ENCODE data around the gene QSOX2.

The QSOX2 gene

DNA sequence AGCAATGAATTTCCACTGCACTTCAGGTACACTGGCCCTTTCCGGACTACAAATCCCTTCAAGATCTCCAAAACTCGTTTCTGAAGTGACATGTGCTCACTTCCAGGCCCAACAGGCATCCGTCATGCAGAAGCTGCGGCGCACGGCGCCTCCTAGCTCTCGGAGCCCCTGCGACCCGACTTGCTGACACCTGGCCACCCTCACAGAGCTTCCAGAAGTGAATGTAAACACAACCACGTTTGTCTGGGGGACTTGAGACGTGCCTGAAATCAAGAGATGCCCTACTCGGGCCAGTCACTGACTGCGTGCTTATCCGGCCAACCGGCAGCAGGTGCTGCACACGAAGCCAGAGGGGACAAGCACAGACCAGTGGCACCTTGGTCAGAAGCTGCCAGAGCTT is 35.8 kb downstream of the QSOX2 start:
- H3K36me3 ChIP-seq (ENCODE audit: control insufficient read depth, insufficient read depth, low read length): peaks cover 8% of the 10 kb centered on the region
- 86 to 87% methylated on average over 17 of the region's 17 CpGs for WGBS, 2 experiments
- H3K27ac ChIP-seq (ENCODE audit: insufficient read depth, low read depth, low read length, poor library complexity, severe bottlenecking): no peak overlapping the region
- no peak overlapping the region for H3K4me3 ChIP-seq (ENCODE audit: insufficient read depth, low read depth, low read length)
- no peaks in the 10 kb centered on the region for H3K9me3 ChIP-seq (ENCODE audit: control insufficient read depth, low read length)
- H3K27me3 ChIP-seq (ENCODE audit: control insufficient read depth, insufficient read depth, low read length, poor library complexity, severe bottlenecking): peaks cover 14% of the 10 kb centered on the region
- H3K4me1 ChIP-seq (ENCODE audit: control insufficient read depth, insufficient read depth, low read length): no peaks in the 10 kb centered on the region

DNA sequence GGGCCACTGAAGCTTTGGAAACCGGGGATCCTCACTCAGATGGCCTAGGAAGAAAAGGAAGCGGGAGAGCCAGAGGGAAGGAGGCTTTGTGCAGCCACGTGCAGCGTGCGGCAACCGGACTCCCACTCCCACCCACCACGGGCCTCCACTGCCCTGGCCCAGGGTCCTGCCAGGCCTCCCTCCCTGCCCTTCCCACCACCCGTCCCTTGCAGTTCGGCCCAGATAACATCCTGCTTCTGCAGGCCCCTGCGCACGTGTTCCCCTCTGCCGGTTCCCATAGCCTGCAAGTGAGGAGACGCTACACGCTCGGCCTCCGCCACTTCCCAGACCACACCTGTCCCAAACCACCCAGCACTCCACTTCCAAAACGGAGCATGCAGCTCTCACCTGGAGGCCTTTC is 36.4 kb downstream of the QSOX2 start:
- Histone ChIP-seq H3K4me1 (ENCODE audit: control insufficient read depth, insufficient read depth, low read length) (no peaks in the 10 kb centered on the region), H3K36me3 (ENCODE audit: control insufficient read depth, insufficient read depth, low read length) (peaks cover 3% of the 10 kb centered on the region), H3K9me3 (ENCODE audit: control insufficient read depth, low read length) (no peaks in the 10 kb centered on the region), H3K27ac (ENCODE audit: insufficient read depth, low read depth, low read length, poor library complexity, severe bottlenecking) (no peak overlapping the region), H3K4me3 (ENCODE audit: insufficient read depth, low read depth, low read length) (no peak overlapping the region), H3K27me3 (ENCODE audit: control insufficient read depth, insufficient read depth, low read length, poor library complexity, severe bottlenecking) (peaks cover 20% of the 10 kb centered on the region)
- WGBS, 2 experiments: 93% methylated on average over 17 of the region's 17 CpGs

DNA sequence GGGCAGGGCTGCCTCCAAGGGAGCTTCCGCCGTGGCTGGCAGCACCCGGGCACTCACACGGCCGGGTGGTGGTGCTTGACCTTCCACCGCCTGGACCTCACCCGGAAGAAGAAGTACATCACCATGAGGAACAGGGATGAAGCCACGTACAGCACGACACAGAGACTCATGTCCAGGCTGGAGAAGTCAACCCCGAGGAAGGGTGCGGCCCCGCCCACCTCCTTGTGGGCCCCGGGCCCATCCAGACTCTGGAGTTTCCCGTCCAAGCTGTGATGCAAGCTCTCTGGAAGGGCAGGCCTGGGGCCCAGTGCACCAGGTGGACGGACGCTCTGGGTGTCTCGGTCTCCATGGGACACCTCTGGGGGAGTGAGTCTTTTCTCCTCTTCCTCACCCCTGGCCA is 36.9 kb downstream of the QSOX2 start:
- no peaks in the 10 kb centered on the region for H3K9me3 ChIP-seq (ENCODE audit: control insufficient read depth, low read length)
- H3K36me3 ChIP-seq (ENCODE audit: control insufficient read depth, insufficient read depth, low read length): no peaks in the 10 kb centered on the region
- H3K4me1 ChIP-seq (ENCODE audit: control insufficient read depth, insufficient read depth, low read length): no peaks in the 10 kb centered on the region
- H3K4me3 ChIP-seq (ENCODE audit: insufficient read depth, low read depth, low read length): no peak overlapping the region
- H3K27me3 ChIP-seq (ENCODE audit: control insufficient read depth, insufficient read depth, low read length, poor library complexity, severe bottlenecking): peaks cover 26% of the 10 kb centered on the region
- H3K27ac ChIP-seq (ENCODE audit: insufficient read depth, low read depth, low read length, poor library complexity, severe bottlenecking): no peak overlapping the region
- WGBS, 2 experiments: 94 to 95% methylated on average over 17 of the region's 17 CpGs

DNA sequence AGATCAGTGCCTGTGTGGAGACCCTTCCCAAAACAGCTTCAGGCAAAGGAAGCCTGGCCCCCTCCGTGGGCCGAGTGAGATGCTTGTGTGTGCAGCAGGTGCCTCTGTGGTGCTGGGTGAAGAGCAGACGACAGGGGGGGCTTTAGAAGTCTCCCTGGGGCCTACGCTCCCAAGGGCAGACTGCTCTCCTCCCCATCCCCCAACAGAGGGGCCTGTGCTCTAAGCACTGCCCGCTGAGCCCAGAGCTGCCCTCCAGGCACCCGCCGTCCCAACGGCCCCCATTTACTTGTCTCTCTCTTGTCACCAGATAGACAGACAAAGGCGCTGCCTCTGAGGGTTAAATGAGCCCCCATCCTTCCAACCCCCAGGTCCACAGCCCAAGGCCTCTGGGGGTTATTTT is 38.0 kb downstream of the QSOX2 start:
- Histone ChIP-seq H3K9me3 (ENCODE audit: control insufficient read depth, low read length) (no peaks in the 10 kb centered on the region), H3K27me3 (ENCODE audit: control insufficient read depth, insufficient read depth, low read length, poor library complexity, severe bottlenecking) (peaks cover 36% of the 10 kb centered on the region), H3K4me3 (ENCODE audit: insufficient read depth, low read depth, low read length) (no peak overlapping the region), H3K4me1 (ENCODE audit: control insufficient read depth, insufficient read depth, low read length) (no peaks in the 10 kb centered on the region), H3K27ac (ENCODE audit: insufficient read depth, low read depth, low read length, poor library complexity, severe bottlenecking) (no peak overlapping the region), H3K36me3 (ENCODE audit: control insufficient read depth, insufficient read depth, low read length) (no peaks in the 10 kb centered on the region)
- 81 to 82% methylated on average over 9 of the region's 9 CpGs for WGBS, 2 experiments

DNA sequence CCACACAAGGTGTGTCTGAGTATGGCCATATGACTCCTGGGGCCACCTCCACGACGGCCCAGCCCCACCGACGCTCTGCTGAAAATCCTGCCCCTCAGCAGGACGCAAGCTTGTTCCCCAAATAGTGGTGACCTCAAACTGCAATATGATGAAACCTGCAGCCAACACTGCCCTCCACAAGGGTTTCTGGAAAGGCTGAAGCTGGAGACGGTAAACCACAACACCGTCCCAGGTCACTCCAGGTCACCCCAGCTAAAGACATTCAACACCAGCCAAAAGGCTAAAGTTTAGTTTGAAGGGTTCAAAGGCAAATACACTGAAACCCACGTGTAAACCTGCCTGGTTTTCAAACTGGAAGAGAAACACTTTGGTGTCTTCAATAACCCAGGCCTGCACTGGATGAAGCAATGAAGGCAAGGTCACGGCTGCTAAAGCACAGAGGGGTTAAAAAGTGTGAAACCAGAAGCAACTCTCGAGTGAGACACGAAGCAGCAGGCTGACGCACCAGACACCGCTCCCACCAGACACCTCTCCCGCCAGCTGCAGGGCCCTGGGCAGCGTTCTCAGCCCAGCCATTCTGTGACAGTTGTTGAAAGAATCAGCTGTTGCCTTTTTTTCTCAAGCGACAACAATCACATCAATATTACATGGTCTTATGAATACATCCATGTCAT is 38.9 kb downstream of the QSOX2 start:
- H3K27me3 ChIP-seq (ENCODE audit: control insufficient read depth, insufficient read depth, low read length, poor library complexity, severe bottlenecking): peaks cover 45% of the 10 kb centered on the region
- no peaks in the 10 kb centered on the region for H3K4me1 ChIP-seq (ENCODE audit: control insufficient read depth, insufficient read depth, low read length)
- H3K9me3 ChIP-seq (ENCODE audit: control insufficient read depth, low read length): no peaks in the 10 kb centered on the region
- no peaks in the 10 kb centered on the region for H3K36me3 ChIP-seq (ENCODE audit: control insufficient read depth, insufficient read depth, low read length)
- no peak overlapping the region for H3K27ac ChIP-seq (ENCODE audit: insufficient read depth, low read depth, low read length, poor library complexity, severe bottlenecking)
- 86 to 88% methylated on average over 16 of the region's 16 CpGs for WGBS, 2 experiments
- no peak overlapping the region for H3K4me3 ChIP-seq (ENCODE audit: insufficient read depth, low read depth, low read length)

DNA sequence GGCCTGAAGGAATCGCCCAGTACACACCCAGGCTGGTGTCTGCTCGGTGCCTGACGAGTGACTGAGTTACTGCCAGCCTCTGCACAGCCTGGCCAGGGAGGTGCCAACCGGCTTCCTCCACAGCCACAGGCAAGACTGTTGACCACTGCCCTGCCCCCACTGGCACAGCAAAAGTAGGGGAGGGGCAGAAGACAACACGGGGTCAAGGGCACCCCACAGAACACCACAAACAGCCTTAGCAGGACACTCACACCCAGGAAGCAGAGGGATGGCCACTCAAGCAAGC is 40.0 kb downstream of the QSOX2 start:
- 82 to 85% methylated on average over 5 of the region's 5 CpGs for WGBS, 2 experiments

GRCh38 chr9:136204838-136205706 is 40.5 kb downstream of the QSOX2 start, which contains the start of gene LHX3:
TSS of gene LHX3 (minus strand) at chr9:136205128. CDS start at chr9:136205012, 116 bp downstream.
- WGBS, 2 experiments: 8 to 9% methylated on average over 70 of the region's 70 CpGs
- no peaks in the 10 kb centered on the region for H3K36me3 ChIP-seq (ENCODE audit: control insufficient read depth, insufficient read depth, low read length)
- no peak within 1 kb of the TSS for H3K27ac ChIP-seq (ENCODE audit: insufficient read depth, low read depth, low read length, poor library complexity, severe bottlenecking)
- no peaks in the 10 kb centered on the region for H3K4me1 ChIP-seq (ENCODE audit: control insufficient read depth, insufficient read depth, low read length)
- peaks cover 62% of the 10 kb centered on the region for H3K27me3 ChIP-seq (ENCODE audit: control insufficient read depth, insufficient read depth, low read length, poor library complexity, severe bottlenecking)
- H3K4me3 ChIP-seq (ENCODE audit: insufficient read depth, low read depth, low read length): no peak within 1 kb of the TSS
- H3K9me3 ChIP-seq (ENCODE audit: control insufficient read depth, low read length): no peaks in the 10 kb centered on the region

More for the DNA sequence above, 40.0 kb downstream of the QSOX2 start:
- H3K9me3 ChIP-seq (ENCODE audit: control insufficient read depth, low read length): no peaks in the 10 kb centered on the region
- H3K4me1 ChIP-seq (ENCODE audit: control insufficient read depth, insufficient read depth, low read length): no peaks in the 10 kb centered on the region
- peaks cover 56% of the 10 kb centered on the region for H3K27me3 ChIP-seq (ENCODE audit: control insufficient read depth, insufficient read depth, low read length, poor library complexity, severe bottlenecking)
- H3K27ac ChIP-seq (ENCODE audit: insufficient read depth, low read depth, low read length, poor library complexity, severe bottlenecking): no peak overlapping the region
- no peak overlapping the region for H3K4me3 ChIP-seq (ENCODE audit: insufficient read depth, low read depth, low read length)
- no peaks in the 10 kb centered on the region for H3K36me3 ChIP-seq (ENCODE audit: control insufficient read depth, insufficient read depth, low read length)

- Histone ChIP-seq H3K27ac (ENCODE audit: insufficient read depth, low read depth, low read length, poor library complexity, severe bottlenecking) (no peak overlapping the region), H3K4me3 (ENCODE audit: insufficient read depth, low read depth, low read length) (no peak overlapping the region), H3K9me3 (ENCODE audit: control insufficient read depth, low read length) (no peaks in the 10 kb centered on the region), H3K36me3 (ENCODE audit: control insufficient read depth, insufficient read depth, low read length) (no peaks in the 10 kb centered on the region), H3K27me3 (ENCODE audit: control insufficient read depth, insufficient read depth, low read length, poor library complexity, severe bottlenecking) (peaks cover 70% of the 10 kb centered on the region), H3K4me1 (ENCODE audit: control insufficient read depth, insufficient read depth, low read length) (no peaks in the 10 kb centered on the region)
- 57% methylated on average over 25 of the region's 25 CpGs for WGBS, 2 experiments
These were observed 41.3 kb downstream of the QSOX2 start for GRCh38 chr9:136204145-136204805.

DNA sequence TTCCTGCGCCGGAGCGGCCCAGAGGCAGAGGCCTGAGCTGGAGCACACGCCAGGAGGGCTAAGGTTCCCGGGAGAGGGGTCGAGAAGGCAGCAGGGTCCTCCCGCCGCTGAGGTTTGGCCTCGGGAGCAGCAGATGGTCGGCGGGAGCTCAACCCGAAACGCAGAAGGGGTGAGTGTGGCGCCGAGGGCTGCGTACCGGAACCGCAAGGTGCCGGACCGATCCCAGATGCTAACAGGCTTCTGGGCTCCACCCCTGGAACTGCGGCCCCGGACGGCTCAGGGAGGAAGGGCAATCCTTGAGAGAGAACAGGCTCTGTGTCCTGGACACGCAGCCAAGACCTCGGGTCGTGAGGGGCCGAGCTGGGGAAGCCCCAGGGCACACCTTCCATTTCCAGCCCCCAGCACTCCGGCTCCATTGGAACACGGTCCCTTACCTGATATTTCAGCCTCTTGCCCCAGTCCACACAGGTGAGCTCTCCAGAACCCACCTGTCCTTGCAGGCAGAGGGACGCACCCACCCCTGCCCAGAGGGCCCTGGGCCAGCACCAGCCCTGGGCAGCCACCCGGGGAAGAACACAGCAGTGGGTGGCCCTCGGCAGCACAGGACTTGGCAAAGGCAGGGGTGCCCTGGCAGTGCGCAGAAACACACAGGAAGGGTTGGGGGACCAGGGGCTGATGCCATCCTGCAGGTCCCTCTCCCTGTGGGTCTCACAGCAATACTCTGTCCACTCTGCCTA is 42.0 kb downstream of the QSOX2 start:
- Histone ChIP-seq H3K27ac (ENCODE audit: insufficient read depth, low read depth, low read length, poor library complexity, severe bottlenecking) (no peak overlapping the region), H3K9me3 (ENCODE audit: control insufficient read depth, low read length) (no peaks in the 10 kb centered on the region), H3K4me1 (ENCODE audit: control insufficient read depth, insufficient read depth, low read length) (no peaks in the 10 kb centered on the region), H3K27me3 (ENCODE audit: control insufficient read depth, insufficient read depth, low read length, poor library complexity, severe bottlenecking) (peaks cover 77% of the 10 kb centered on the region), H3K36me3 (ENCODE audit: control insufficient read depth, insufficient read depth, low read length) (no peaks in the 10 kb centered on the region), H3K4me3 (ENCODE audit: insufficient read depth, low read depth, low read length) (no peak overlapping the region)
- 28% methylated on average over 33 of the region's 33 CpGs for WGBS, 2 experiments

All from ectodermal cell (in vitro differentiated cells).